IPS-18a (cell line): ENCODE data around the gene PDE4DIP.
"Not testable (repeated sequence)": the region's sequence is repeated elsewhere in the genome, so short reads cannot be mapped to it uniquely, and the experiment has no call there.

ENCODE experiments used
- H3K27ac ChIP-seq: one replicate; pipeline ENCODE4 v1.5.1; 2013; ENCODE audit warnings: low read length
- H3K27me3 ChIP-seq: one replicate; pipeline ENCODE4 v1.6.1; 2013; ENCODE audit warnings: mild to moderate bottlenecking, low read length; ENCODE audit not compliant: control insufficient read depth, insufficient read depth
- H3K36me3 ChIP-seq: one replicate; pipeline ENCODE4 v1.6.1; 2013; ENCODE audit warnings: low read depth, low read length; ENCODE audit not compliant: control insufficient read depth
- H3K4me1 ChIP-seq: one replicate; pipeline ENCODE4 v1.6.1; 2013; ENCODE audit warnings: low read depth, low read length; ENCODE audit not compliant: control insufficient read depth
- H3K4me3 ChIP-seq: one replicate; pipeline ENCODE4 v1.5.1; 2013; ENCODE audit warnings: low read length
- H3K9ac ChIP-seq: one replicate; pipeline ENCODE4 v1.6.1; 2013; ENCODE audit warnings: mild to moderate bottlenecking, low read length, moderate library complexity
- H3K9me3 ChIP-seq: one replicate; pipeline ENCODE4 v1.6.1; 2013; ENCODE audit warnings: low read depth, low read length; ENCODE audit not compliant: control insufficient read depth

The PDE4DIP gene

DNA sequence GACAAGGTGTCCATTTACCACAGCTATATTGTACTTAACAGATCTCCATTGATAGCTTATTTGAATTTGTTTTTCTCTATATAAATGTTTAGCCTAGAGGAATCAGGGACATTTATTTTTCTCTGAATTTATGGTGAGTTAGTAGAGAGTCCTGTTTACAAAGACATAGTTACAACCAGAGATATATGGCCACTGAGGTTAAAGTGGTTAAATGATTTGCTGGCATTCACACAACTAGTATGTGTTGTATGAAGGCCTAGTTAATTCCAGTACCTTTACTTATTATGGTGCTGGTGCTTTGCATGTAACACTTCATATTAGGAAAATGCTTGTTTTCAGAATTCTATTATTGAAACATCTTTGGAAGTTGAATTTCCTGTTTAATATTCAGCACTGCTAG lies 6.6 kb downstream of the PDE4DIP start:
- not testable (repeated sequence) for H3K4me1 ChIP-seq, H3K9me3 ChIP-seq, H3K36me3 ChIP-seq, H3K27me3 ChIP-seq, H3K27ac ChIP-seq, H3K9ac ChIP-seq, H3K4me3 ChIP-seq

DNA sequence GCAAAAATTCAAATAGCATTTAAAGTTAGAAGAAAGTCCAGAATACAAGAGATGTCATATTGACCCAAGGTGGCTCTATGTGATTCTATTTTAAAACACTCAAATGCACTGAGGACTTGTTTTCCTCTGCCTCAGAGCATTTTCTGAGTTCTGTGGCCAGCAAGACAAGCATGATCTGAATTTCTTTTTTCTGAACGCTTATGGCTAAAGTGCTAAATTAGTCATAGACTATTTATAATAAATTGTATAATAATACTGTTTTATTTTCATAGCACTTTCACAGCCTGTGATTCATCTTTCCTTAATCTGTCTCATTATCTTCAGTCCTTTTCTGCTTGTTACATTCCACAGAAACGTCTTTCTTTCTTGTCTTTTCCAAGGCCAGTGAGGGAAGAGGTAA lies 7.5 kb downstream of the PDE4DIP start:
- not testable (repeated sequence) for H3K9me3 ChIP-seq, H3K4me1 ChIP-seq, H3K27me3 ChIP-seq, H3K9ac ChIP-seq, H3K36me3 ChIP-seq, H3K4me3 ChIP-seq, H3K27ac ChIP-seq

- not testable (repeated sequence) for H3K4me1 ChIP-seq, H3K27me3 ChIP-seq, H3K9me3 ChIP-seq, H3K27ac ChIP-seq, H3K9ac ChIP-seq, H3K4me3 ChIP-seq, H3K36me3 ChIP-seq
Measured at GRCh38 chr1:148853363-148853762, 9.1 kb downstream of the PDE4DIP start.

GRCh38 chr1:148854063-148854462 lies 9.8 kb downstream of the PDE4DIP start:
- H3K4me3 ChIP-seq, H3K27me3 ChIP-seq, H3K9me3 ChIP-seq, H3K9ac ChIP-seq, H3K27ac ChIP-seq, H3K36me3 ChIP-seq, H3K4me1 ChIP-seq: not testable (repeated sequence)

GRCh38 chr1:148855367-148855766 lies 11.1 kb downstream of the PDE4DIP start:
- H3K36me3 ChIP-seq, H3K9ac ChIP-seq, H3K9me3 ChIP-seq, H3K27ac ChIP-seq, H3K27me3 ChIP-seq, H3K4me3 ChIP-seq, H3K4me1 ChIP-seq: not testable (repeated sequence)

DNA sequence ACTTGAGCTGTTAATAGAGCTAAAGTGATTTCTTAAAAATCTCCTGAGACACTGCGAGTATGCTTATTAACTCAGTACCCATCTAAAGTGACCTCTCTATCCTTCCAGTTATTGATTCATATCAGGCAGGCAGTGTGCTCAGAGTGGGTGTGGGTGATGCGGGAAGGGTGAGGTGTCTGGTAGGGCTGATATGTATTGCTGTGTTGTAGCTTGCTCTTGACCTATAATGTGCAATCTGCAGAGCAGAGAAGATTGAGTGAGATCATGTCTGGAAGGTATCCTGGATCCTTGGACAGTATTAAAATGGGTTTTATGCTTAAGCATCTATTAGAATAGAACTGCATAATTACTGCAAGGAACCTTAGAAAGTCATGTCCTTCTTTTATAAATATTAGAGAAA lies 15.8 kb downstream of the PDE4DIP start:
- H3K4me1 ChIP-seq, H3K9me3 ChIP-seq, H3K27me3 ChIP-seq, H3K36me3 ChIP-seq, H3K4me3 ChIP-seq, H3K27ac ChIP-seq, H3K9ac ChIP-seq: not testable (repeated sequence)

DNA sequence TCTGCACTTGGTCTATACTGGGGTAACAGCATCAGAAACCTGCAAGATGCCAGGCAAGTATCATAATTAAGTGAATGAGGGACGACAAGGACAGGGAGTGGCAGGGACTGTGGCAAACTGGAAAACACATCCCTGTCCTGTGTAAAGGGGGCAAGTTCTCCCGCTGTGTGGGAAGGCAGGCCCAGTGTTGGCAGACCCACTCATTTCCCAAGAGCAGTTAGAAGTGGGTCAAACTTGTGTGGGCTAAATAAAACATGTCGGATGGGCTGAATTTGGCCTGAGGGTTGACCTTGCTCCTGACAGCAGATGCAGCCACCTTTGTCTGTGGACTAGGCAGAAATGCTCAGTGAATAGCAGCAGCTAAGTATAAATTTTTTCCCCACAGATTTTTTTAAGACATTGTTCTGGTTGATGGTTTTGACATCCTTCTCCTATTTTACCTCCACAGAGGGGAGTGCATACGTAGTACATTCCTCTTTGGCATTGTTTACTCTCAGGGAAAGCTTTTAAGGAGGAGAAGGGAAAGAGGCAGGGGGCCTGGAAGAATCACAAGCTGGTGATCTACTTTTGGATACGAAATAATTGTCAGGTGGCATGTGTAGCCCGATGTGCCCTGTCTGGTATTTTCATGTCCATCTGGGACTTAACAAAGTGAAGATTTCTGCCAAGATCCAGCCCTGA lies 16.5 kb downstream of the PDE4DIP start:
- not testable (repeated sequence) for H3K4me3 ChIP-seq, H3K9ac ChIP-seq, H3K9me3 ChIP-seq, H3K27ac ChIP-seq, H3K27me3 ChIP-seq, H3K4me1 ChIP-seq, H3K36me3 ChIP-seq

GRCh38 chr1:148862590-148862989 lies 18.4 kb downstream of the PDE4DIP start:
- not testable (repeated sequence) for H3K4me1 ChIP-seq, H3K36me3 ChIP-seq, H3K9ac ChIP-seq, H3K27ac ChIP-seq, H3K9me3 ChIP-seq, H3K27me3 ChIP-seq, H3K4me3 ChIP-seq

- not testable (repeated sequence) for H3K9me3 ChIP-seq, H3K4me3 ChIP-seq, H3K36me3 ChIP-seq
Measured at GRCh38 chr1:148868924-148869633, 24.9 kb downstream of the PDE4DIP start.

GRCh38 chr1:148869634-148869961 lies 25.4 kb downstream of the PDE4DIP start:
- H3K27me3 ChIP-seq, H3K4me3 ChIP-seq, H3K4me1 ChIP-seq, H3K36me3 ChIP-seq, H3K9ac ChIP-seq, H3K27ac ChIP-seq, H3K9me3 ChIP-seq: not testable (repeated sequence)

More at GRCh38 chr1:148868924-148869633, 24.9 kb downstream of the PDE4DIP start:
- not testable (repeated sequence) for H3K9ac ChIP-seq, H3K4me1 ChIP-seq, H3K27ac ChIP-seq, H3K27me3 ChIP-seq

DNA sequence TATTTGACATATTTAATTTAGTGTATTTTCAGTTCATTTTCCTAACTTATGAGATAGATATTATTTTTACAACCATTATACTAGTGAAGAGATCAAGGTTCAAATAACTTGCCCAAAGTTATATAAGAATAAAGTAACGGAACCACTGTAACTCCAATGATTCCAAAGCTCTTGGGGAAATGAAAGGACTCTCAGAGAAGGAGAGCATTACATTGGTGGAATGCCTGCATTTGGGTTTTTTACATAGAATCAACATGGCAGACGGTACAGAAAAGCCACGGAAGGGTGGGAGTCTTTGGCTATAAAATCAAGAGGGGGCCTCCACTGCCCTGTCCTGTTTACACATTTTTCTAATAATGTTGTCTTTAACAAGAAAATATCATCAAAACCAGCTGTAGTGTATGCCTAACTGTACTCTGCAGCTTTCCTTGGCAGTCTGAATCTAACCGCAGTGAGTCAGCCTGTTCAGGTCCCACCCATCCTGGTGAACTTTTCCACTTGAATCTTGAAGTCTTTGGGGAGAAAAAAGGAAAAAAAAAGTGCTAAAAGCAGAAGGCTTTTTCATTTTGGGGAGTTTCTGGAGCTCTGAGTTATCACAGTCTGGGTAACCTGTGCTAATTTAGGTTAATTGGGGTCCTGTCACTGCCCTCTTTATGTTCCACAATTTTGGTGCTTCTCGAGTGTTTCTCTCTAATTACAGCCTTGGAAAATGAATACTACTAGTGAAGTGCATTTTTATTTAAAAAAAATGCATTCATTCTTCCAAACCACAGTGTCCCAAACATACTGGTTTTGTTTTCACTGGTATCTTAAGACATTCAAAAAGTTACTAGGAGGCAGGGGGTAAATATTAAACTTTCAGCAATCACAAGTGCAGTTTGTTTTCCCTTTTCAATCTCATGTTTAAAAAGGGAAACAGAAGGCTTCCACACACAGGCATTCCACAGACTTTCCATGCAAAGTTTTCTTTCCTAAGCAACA lies 30.5 kb downstream of the PDE4DIP start:
- not testable (repeated sequence) for H3K9me3 ChIP-seq, H3K27ac ChIP-seq, H3K9ac ChIP-seq, H3K4me1 ChIP-seq, H3K36me3 ChIP-seq, H3K27me3 ChIP-seq, H3K4me3 ChIP-seq
